ENCODE measurements around the gene MRNIP.

Gene MRNIP

GRCh38 chr5:179788193-179788854, 70.3 kb downstream of the MRNIP start:
- no peak overlapping the region for H3K27ac ChIP-seq
- no peak for TF ChIP-seq CTCF (IDR thresholded peaks at IDR 0.05)
